ENCODE results near the gene KRT7.
A peak's percentile ranks its signal among the peaks of the same experiment; 100 is the strongest.

Gene KRT7

DNA sequence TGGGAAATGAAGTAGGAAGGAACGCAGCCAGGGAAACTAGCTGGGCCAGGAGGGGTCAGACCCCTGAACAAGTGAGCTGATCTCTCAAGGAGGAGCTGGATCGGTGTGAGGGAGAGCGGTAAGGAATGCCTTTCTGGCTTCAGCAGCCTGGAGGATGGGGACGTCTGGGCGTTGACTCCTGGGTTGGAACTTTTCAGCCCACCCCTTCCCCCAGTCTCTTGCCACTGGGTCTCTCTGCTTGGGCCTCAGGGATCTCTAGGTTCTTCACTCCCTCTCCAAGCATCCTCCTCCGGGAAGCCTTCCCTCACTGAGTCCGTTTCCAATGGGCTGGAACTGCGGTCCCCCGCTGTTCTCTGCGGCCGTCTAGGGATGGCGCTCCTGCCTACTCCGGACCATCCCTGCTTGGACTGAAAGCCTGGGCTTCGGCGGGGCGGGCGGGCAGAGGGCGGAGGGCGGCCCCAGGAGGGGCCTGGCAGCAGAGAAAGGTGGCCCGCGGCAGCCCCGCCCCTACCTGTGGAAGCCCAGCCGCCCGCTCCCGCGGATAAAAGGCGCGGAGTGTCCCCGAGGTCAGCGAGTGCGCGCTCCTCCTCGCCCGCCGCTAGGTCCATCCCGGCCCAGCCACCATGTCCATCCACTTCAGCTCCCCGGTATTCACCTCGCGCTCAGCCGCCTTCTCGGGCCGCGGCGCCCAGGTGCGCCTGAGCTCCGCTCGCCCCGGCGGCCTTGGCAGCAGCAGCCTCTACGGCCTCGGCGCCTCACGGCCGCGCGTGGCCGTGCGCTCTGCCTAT, at the start of gene KRT7:
TSS of gene KRT7 (plus strand) at position 570 of the 788 bp plus-strand sequence. CDS start at position 624, 54 bp downstream.
- no peak for DNase-seq

DNA sequence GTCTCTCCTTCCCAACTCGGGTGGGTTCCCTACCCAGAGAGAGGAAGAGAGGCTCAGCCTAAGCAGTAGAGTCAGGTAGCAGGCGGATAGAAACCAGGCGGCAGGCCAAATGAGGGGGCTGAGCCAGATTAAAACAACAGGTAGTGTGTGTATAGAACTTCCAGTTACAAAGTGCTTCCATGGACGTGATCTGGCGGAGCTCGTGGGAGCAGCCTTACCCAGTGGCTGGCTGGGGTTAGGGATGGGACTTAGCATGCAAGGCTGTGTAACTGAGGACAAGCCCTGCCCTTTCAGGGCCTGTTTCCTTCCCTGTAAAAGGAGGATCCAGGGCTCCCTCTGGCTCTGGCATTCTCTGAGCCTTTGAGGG, 49.5 kb upstream of the KRT7 start:
- no peak for DNase-seq

DNA sequence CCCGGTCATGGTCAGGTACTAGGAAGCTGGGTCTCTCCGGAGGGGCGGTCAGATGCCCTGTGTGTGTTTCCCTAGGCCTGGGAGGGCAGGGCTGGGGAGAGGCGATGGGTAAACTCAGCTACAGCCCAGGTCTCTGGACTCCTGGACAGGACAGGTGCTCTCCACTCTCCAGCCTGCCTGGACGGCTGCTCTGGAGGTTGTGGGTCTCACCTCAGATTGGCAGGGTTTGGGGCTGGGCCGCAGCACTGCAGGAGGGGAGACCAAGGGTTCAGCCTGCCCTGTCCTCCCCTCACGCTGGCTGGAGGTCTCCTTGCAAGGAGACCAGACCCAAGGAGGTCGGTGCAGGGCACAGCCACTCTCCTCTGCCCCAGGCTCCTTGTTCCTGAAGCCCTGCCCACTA, 49.1 kb upstream of the KRT7 start:
- DNase-seq, result no peak

DNA sequence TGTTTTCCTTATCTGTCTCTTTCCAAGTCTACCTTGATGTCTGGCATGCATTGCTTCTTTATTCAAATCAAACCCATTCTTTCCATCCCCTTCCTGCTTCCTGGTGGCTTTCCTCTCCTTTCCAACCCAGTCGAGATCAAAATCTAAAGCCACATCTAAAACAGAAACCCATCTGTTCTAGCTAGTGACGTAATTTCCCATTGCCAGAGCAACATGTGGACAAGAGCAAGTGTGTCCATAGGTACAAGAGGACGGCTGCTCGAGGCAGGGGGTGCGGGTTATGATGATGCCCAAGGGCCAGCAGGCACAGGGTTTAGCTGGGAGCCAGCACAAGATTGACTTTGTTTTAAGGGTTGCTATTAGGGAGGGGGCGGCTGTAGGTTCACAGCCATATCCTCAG, 48.2 kb upstream of the KRT7 start:
- DNase-seq, result no peak

DNA sequence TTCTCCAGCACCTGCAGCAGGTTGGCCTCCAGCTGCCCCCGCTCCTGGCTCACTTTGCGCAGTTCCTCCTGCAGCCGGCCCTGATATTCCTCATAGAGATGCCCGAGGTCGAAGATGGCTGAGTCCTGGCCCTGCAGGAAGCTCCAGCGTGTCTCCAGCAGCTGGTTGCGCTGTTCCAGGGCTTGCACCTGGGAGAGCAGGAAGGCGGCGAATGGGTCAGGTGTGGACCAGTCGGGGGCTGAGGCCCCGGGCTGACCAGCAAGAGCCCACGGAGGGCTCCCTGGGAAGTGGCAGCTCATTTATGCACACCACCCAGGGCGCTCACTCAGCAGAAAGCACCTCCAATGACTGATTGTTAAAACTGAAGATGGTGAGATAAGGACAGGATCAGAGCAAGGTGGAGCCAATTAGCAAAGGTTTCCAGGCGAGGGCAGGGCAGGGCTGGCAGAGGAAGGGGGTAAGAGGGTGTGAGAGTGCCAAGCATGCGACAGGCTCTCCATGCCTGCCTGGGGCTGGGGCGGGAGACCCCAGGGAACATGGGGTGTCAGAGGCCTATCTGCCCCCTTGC, 47.6 kb upstream of the KRT7 start:
- DNase-seq, result no peak

DNA sequence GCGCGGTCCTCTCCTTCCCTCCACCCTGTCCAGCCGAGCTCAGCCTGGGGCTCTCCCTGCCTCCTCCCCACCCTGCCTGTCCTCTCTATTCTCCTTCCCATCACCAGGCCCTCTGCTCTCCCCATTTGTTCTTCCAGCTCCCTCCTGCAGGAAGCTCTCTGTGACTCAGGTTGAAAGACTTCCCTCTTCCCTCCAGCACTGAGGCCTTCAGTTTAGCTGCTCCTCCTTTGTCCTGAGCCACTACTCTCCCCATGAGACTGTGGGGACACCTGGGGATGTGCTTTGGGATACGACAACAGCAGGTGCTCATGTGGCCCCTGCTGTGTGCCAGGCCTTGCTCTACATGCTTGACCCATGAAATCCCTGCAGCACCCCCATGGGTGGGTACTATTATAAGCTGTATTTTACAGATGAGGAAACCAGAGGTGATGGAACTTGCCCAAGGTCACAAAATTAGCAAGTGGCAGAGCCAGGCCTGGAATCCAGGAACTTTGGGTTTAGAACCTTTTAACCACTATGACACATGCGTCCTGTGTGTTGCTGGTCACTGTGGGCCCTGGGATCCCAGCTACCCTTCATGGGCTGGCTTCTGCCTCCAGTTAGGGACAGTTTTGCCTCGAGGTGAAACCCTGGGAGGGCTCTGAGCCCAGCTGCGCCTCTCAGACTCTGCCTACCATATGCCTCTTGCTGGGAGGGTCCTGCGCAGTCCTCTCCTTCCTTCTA, 46.8 kb upstream of the KRT7 start:
- no peak for DNase-seq

DNA sequence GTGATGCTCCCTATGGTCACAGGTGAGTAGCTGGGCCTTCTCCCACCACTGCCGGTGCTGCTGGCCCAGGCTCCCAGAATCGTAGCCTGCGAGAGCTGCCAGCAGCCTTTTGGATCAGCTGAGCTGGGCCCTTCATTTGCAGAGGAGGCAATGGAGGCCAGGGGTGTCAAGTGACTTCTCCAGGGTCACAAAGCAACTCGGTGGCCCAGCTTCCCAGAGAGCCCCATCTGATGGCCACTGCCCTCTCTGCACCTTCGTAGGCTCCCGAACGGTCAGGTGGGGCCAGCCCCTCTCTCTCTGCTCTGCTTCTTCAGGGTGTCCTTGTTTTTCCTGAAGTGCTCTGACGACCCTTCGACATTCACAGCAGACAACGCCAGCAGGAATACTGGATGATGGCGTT, 45.8 kb upstream of the KRT7 start:
- DNase-seq, result no peak

DNA sequence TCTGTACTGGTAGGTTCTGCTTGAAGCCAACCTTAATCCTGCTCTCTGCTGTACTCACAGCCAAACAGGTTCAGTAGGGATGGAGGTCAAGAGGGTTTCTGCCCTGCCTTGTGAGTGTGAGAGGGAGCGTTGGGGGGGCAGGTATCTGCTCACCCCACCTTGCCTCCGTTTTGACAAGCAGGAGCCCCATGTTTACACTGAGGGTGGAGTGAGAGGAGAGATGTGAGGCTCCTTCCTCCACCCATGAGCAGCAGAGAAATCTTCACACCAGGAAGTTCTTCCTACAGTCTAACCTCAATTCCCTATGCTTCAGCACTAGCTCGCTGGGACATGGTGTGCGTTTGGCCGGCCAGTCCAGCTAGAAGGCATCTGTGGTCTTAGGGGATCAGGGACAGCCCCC, 45.4 kb upstream of the KRT7 start:
- no peak for DNase-seq

DNA sequence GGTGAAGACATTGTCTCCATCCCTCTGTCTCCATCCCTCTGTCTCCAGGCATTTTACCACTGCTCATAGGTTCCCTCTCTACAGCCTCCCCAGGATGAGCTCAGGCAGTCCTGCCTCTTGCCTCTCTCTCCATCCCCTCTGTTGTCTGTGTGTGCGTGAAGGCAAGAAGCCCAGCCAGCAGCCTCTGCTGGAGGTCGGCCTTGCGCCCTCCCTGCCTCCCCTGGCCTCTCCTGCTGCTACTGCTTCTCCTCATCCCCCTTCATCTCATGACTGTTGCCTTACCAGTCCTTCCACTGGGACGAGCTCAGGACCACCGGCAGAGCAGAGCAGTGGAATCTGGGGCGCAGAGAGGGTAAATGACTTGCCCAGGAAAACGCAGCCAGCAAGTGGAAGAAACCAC, 44.4 kb upstream of the KRT7 start:
- no peak for DNase-seq

DNA sequence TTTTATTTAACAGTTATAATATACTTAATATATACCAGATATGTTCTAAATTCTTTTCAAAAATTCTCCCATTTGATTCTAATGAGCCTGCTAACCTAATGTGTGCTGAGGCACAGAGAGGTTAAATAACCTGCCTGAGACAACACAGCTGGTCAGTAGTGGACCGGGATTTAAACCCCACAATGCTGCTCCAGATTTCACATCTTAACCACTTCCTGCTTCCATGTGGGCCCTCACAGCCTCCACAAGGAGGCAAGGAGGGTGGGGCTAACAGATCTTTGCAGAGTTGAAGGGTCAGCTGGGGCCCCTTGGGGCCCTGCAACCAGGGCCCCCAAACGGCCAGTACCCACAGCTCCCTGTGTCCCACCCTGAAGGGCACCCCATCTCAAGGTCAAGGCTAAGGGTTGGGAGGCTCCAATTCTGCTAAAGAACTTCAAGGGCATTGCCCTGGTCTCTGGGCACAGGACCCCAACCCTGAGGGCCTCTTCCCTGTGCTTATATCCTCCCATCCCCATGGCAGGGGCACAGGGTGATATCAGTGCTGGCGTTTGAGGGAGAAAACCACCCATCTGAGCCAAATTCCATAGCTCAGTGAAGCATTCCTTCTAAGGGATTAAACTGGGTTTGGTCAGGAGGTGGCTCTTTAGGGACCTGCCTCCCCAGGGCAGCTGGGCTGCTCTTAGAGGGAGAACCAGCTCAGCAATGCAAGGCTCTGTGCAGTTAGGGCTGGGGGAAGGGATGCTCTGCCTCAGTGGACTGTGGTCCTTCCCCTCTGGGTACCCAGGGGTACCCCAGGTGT, 43.5 kb upstream of the KRT7 start:
- no peak for DNase-seq

DNA sequence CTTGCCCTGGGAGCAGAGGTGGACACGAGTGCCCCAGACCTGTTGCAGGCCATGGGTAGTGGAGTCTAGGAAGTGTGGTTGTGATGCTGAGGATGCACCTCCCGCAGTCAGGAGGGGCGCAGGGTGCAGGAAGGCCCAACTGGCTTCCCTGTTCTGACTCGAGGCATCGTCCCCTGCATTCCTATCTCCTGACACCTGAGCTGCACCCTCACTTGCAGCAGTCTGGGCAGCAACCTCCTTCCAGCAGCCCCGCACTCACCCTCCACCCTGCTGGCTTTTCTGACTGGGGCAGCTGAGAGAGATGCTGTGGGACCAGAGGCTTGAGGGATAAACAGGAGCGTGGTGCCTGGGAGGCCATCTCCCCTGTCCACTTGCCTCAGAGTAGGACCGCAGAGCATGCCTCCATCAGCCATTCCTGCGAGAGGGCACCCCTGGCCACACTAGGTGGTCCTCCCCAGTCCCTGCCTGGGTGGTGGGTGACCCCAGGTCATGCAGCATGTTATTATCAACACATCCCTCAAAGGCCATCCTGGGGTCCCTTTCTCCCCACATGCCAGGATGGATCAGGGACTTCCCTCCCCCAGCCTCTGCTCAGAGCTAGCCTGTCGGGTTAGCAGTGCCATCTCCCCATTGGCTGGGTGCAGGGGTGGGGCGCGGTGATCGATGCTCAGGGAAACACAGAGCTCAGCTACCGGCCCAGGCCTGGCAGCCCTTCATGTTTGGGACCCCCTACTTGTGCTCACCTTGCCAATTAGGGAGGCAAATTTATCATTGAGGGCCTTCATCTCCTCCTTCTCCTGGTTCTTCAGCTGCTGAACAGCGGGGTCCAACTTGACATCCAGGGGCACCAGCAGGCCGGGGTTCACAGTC, 41.9 kb upstream of the KRT7 start:
- DNase-seq, result no peak

DNA sequence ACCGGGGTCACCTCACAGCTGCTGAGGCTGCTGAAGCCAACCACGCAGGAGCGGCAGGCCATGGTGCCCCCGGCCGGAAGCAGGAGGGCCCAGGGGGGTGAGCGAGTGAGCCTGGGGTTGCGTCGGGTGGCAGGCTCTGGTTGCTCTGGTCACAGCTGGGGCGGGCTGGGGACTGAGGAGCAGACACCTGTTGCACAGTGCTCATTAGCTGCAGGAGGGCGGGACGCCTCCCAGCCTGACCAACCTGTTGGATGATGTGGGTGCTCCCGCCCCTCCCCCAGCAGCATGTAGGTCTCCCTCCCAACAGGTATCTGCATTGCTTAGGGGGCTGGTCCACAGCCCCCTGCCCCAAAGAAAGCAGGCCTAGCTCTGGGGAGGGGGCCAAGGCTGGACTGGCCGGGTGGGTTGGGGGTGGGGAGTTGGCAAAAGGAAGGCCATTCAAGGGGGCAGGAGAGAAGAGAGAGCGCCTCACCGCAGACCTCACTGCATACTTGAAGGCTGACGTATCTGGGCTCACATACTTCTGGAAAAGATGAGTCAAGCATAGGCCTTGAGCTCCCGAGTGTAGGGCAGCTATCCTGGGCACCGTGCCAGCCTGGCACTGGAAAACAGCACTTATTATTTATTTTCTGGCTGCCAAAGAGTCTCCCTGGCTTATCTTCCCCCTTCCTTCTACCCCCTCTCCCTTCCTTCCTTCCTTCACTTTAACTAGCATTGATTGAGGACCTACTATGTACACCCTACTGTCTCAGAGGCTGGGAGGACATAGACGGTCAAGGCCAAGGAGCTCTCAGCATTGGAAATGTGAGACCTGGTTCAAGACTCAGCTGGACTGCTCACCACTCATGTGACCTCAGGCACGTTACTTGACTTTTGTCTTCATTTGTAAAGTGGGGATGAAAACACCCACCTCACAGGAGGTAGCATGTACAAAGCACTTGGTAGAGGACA, 40.9 kb upstream of the KRT7 start, which contains the start of gene KRT80:
TSS of gene KRT80 (minus strand) at position 174 of the 951 bp plus-strand sequence. CDS start at position 62, 112 bp downstream.
- peak; percentile 90 for DNase-seq

DNA sequence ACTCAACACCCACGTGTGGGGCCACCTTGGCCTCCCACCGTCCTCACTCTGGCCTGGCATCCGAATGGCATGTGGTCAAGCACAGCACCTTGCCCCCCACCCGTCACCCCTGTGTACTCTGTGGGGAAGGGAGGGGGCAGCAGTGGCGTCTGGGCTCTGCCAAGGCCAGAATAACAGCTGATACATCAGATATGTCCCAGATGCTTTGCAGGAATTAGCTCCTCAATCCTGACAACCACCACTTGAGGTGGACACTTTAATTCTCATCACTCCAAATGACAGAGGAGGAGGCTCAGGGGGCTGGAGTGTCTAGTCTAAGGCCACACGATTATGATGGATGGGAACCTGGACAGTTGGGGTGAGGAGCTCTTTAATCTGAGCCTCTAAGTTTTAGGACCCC, 39.5 kb upstream of the KRT7 start:
- no peak for DNase-seq

DNA sequence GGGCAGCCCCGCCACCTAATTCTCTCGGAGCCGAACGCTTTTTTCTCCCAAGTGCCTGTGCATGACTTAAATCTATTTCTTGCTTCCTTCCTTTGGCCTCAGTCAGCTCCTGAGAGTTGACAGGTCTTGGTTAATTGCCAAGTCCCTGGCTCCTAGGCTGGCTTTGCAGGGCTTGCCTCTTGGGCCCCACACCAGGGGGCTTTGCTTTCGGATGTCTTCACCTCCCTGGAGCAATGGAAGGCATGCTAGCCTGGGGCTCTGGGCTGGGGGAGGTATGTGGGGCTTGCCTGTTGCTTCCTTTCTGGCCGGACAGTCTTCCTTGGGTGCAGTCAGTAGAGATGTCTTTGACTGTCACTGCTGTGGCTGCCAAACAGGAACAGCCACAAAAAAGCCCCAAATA, 39.1 kb upstream of the KRT7 start:
- DNase-seq, result no peak

DNA sequence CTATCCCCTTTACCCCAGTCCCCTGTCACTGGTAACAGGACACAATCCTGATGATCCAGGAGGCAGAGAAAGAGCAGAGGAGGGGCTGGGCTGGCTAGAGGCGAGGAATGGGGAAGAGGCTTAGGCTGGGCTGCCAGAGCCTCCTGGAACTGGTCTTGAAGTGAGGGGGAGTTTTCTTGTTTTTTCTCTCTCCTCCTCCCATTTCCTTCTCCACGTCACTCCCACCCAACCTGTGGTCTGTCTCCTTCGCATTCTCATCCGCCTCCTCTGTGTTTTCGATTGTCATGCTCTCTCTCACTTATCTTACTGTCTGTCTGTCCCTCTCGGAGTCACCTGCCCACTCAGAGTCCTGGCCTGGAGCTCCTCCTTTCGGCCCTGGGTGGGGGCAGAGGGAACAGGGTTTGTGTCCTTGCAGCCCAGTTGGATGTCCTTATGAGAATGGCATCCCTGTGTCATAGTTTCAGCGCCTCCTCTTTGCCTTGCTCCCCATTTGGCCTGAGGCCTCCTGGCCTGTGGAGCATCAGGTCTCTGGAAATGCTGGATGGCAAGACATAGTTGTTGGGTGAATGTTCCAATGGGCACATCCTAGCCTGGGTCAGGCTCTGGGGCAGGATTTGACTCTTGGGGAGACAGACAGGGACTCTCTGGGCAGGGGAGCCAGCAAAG, 37.8 kb upstream of the KRT7 start:
- DNase-seq, result no peak

DNA sequence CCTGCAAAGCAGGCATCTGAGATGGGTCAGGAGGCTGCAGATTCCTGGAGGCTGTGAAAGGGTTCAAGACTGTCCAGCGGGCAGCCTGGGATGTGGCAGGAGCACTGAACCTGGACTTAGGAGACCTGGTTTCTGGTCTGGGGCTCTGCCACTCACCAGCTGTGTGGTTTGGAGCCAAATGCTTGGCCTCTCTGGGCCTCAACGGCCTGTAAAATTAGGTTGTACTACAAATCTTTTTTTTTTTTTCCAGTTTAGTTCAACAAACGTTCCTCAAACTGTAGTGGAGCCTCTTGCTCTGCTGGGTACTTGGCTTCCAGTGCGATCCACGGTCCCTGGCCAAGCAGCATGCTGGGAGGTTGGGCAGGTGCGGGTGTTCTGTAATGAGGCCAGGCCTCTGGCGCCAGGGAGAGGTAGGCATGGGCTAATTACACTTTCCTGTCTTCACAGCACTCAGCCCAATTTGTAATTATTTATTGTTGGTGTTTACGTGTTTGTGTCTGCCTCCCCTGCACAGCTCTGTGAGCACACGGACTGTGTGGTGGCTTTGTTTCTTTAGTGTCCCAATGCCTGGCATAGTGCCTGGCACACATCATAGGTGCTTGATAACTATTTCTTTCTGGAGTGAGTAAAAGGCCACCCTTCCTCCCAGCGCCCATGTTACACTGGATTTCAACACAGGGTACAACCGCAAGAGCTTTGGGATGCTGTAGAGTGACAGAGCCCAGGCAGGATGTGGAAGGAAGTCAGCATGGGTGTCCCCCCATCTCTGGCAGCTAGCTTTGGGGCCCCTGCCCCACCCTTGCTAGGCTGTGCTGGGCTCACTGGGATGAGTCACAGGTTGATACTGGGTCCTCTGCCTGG, 35.4 kb upstream of the KRT7 start:
- DNase-seq, result no peak

DNA sequence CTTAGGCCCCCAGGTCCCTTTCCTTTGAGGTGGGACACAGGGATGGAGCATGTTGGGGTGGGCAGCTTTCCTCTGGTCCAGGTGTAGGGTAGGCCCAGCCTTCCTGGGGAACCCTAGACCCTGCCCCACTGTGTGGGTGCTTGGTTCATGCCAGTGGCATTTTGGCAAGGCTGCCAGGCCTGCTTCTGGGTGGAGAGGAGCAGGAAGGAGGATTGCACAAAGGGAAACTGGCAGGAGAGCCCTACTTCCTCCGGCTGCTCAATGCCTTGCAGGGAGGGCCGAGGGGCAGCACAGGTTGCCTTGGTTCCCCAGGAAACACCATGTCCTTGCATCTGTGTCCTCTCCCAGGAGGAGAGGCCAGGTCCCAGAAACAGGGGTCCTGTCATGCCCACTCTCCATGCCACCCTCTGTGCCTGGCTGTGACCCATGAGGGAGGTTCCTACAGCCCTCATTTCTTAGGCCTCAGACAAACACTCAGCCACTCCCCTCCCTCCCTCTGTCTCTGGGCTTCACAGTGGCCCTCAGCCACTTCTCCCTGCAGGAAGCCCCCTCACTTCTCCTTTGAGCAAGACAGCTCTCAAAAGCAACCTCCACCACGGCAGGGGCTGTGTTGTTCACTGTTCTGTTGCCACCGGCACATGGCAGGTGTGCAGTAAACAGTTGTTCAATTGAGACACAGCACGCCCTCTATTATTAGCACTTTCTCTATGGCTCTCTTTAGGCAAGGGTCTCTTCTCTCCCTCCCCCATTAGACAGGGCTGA, 34.4 kb upstream of the KRT7 start:
- no peak for DNase-seq

DNA sequence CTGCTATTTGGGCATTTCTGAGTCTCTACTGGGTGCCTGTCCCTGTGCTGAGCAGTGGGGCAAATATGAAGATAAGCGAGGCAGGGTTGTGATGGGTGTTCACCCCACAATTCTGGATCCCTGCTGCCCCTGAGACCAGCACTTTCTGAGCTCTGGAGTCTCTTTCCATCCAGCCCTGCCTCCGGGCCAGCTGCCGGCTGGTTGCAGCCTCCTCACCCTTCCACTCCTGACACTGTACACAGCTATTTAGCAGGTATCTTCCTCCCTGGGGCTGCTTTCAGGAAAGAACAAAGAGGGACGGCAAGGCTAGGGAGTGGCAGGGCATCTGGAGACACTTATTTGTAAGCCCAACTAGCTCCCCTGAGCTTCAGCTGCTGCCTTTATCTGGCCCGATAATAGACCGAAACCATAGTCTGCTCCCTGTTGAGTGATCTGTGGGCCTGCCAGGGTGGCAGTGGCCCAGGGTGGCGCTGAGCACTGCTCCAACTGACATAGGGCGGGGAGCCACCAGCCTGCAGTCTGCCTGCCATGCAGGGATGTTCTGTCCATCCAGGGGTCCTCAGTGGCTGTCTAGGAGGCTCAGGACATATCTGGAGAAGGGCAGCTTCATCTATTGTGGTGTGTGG, 33.6 kb upstream of the KRT7 start:
- no peak for DNase-seq
